Stimulated activated CD8-positive, alpha-beta memory T cell treated with anti-CD3 and anti-CD28 coated beads, Interleukin-15, amount 100 ng/mL, for 4 hours (primary cell): ENCODE measurements around the gene DOCK2.

Source experiments
- DNase-seq, 2 donors: peaks; one replicate each; pipeline ENCODE4 v3.0.0-alpha.2; 2020; ENCODE audit warnings: low read depth in 2 of 2

The DOCK2 gene

GRCh38 chr5:169905017-169905416 is 267.9 kb downstream of the DOCK2 start:
- no peak for DNase-seq

GRCh38 chr5:169906745-169907649 is 269.9 kb downstream of the DOCK2 start:
- DNase-seq, result no peak

- no peak for DNase-seq
These were observed 271.8 kb downstream of the DOCK2 start for GRCh38 chr5:169908864-169909263.

- no peak for DNase-seq
These were observed 272.9 kb downstream of the DOCK2 start for GRCh38 chr5:169909945-169910344.

GRCh38 chr5:169910393-169910792 is 273.3 kb downstream of the DOCK2 start:
- DNase-seq, result no peak

GRCh38 chr5:169911448-169912212 is 274.6 kb downstream of the DOCK2 start:
- DNase-seq, result no peak

GRCh38 chr5:169913479-169913878 is 276.4 kb downstream of the DOCK2 start:
- no peak for DNase-seq

GRCh38 chr5:169914766-169915165 is 277.7 kb downstream of the DOCK2 start:
- DNase-seq, result no peak

- no peak for DNase-seq
These were observed 280.4 kb downstream of the DOCK2 start for GRCh38 chr5:169917500-169917899.

- no peak for DNase-seq
These were observed 281.2 kb downstream of the DOCK2 start for GRCh38 chr5:169918228-169918627.

GRCh38 chr5:169920474-169920873 is 283.4 kb downstream of the DOCK2 start:
- DNase-seq, result no peak

GRCh38 chr5:169921384-169921783 is 284.3 kb downstream of the DOCK2 start:
- no peak for DNase-seq

GRCh38 chr5:169921949-169922348 is 284.9 kb downstream of the DOCK2 start:
- no peak for DNase-seq

GRCh38 chr5:169922474-169922873 is 285.4 kb downstream of the DOCK2 start:
- DNase-seq, result no peak

GRCh38 chr5:169923988-169924387 is 286.9 kb downstream of the DOCK2 start:
- DNase-seq, result no peak

GRCh38 chr5:169933127-169933526 is 296.1 kb downstream of the DOCK2 start:
- DNase-seq, result no peak

- DNase-seq, result no peak
These were observed 296.5 kb downstream of the DOCK2 start for GRCh38 chr5:169933616-169934015.

GRCh38 chr5:169934990-169935389 is 297.9 kb downstream of the DOCK2 start:
- DNase-seq, result no peak

GRCh38 chr5:169935762-169936161 is 298.7 kb downstream of the DOCK2 start:
- no peak for DNase-seq

- no peak for DNase-seq
These were observed 301.4 kb downstream of the DOCK2 start for GRCh38 chr5:169938439-169938838.

GRCh38 chr5:169939731-169940130 is 302.7 kb downstream of the DOCK2 start:
- no peak for DNase-seq

- DNase-seq, result no peak
These were observed 304.5 kb downstream of the DOCK2 start for GRCh38 chr5:169941542-169941941.

- DNase-seq, result no peak
These were observed 305.1 kb downstream of the DOCK2 start for GRCh38 chr5:169942181-169942580.
